Suprapubic skin (tissue), 3 donors: ENCODE measurements around the gene DUSP6.

ENCODE experiments used
- POLR2AphosphoS5 ChIP-seq, 3 donors: sonication (generic); formaldehyde crosslinking; IDR thresholded peaks; one replicate each; pipeline ENCODE4 v1.6.1; 2017; ENCODE audit warnings: antibody characterized with exemption in 3 of 3
- TF ChIP-seq, protein P1 (sequence below), 2 donors: fragments of 200-600 bp in 1 of 2; fragments of 450-650 bp in 1 of 2; sonication (generic) in 1 of 2; IDR thresholded peaks; one replicate each; pipeline ENCODE4 v1.5.1; 2016 to 2019; ENCODE audit warnings: antibody characterized with exemption in 2 of 2, mild to moderate bottlenecking in 1 of 2, moderate library complexity in 1 of 2

DNA sequence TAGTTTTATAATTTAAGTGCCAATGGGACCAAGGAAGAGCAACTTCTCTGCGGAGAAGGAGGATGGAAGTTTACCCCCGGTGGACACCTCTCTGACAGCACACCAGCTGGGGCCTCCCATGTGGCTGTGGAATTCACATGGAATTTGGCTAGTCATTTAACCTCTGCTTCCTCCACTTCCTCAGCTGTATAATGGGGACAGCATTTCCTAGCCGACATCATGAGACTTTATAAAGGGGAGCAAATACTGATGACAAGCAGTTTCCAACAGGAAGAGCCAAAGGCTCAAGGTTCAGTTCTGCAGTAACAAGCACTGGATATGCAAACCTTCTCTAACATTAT is 7.5 kb downstream of the DUSP6 start:
- TF ChIP-seq, protein P1, sequence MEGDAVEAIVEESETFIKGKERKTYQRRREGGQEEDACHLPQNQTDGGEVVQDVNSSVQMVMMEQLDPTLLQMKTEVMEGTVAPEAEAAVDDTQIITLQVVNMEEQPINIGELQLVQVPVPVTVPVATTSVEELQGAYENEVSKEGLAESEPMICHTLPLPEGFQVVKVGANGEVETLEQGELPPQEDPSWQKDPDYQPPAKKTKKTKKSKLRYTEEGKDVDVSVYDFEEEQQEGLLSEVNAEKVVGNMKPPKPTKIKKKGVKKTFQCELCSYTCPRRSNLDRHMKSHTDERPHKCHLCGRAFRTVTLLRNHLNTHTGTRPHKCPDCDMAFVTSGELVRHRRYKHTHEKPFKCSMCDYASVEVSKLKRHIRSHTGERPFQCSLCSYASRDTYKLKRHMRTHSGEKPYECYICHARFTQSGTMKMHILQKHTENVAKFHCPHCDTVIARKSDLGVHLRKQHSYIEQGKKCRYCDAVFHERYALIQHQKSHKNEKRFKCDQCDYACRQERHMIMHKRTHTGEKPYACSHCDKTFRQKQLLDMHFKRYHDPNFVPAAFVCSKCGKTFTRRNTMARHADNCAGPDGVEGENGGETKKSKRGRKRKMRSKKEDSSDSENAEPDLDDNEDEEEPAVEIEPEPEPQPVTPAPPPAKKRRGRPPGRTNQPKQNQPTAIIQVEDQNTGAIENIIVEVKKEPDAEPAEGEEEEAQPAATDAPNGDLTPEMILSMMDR (IDR thresholded peaks at IDR 0.05), result no peak
- TF ChIP-seq POLR2AphosphoS5 (IDR thresholded peaks at IDR 0.05), result no peak
